HL-60/S4 treated with phorbol 12-myristate 13-acetate at 8.2 ng/mL for 4 days and 3 days (cell line): ENCODE results near the gene TMEM120B.
"Not testable (repeated sequence)": the region's sequence is repeated elsewhere in the genome, so short reads cannot be mapped to it uniquely, and the experiment has no call there.

ENCODE experiments used
- in situ Hi-C: fragments of 300-500 bp; cut with MboI; formaldehyde crosslinking; loops from 2 replicates; pipeline ENCODE4 v1.15.0; 2022; ENCODE audit warnings: low sequenced_read_pairs

The TMEM120B gene

DNA sequence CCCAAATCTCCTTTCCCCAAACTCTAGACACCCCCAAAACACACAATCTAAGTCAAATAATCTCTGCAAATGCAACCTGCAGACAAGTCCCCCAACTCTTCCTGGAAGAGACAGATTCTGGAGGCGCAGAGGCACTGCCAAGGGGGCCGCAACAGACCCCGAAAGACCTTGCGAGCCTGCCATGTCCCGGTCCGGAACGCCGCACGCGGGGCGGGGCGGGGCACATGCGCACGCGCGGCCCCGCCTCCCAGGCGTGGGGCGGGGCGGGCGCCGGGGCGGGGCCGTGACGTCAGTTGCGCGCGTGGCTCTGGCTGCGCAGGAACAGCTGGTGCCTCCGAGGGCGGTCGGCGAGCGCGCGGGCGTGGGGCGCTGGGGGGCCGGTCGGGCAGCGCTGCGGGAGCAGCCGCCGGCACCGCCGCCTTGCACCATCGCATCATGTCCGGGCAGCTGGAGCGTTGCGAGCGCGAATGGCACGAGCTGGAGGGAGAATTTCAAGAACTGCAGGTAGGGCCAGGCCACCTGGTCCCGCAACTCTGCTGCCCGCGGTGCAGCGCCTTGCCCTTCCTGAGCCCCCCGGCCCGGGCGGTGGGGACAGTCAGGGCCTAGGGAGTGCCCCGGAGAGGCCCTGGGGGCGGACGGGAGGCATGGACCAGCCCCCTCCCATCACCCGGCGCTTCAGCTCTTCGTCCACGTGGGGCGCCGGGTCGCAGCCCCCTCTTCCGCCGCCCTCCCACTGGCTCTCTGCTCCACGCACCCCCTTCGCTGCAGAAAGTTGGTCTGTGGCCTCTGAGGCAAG, at the start of gene TMEM120B:
TSS of gene TMEM120B (plus strand) at position 292 of the 796 bp plus-strand sequence. CDS start at position 436, 144 bp downstream.
- in situ Hi-C loops = loop anchor here (25.0 kb wide), 1 partner anchor 175 kb away; the partner anchor contains the start of gene PSMD9

DNA sequence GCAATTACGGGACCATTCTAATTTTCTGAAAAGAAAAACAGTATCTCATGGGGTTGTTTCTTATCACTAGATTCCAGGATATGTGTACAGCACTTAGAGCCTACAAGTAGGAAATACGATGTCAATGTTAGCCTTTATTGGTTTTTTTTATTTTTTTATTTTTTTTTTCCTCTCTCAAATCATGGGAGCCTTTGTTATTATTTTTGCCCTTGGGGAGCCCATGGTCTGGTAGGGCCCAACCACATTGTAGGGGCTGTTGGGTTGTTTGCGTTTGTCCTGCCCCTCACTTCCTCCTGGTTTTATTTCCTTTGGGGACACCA, 49.0 kb upstream of the TMEM120B start:
- in situ Hi-C loops = no loop called here

DNA sequence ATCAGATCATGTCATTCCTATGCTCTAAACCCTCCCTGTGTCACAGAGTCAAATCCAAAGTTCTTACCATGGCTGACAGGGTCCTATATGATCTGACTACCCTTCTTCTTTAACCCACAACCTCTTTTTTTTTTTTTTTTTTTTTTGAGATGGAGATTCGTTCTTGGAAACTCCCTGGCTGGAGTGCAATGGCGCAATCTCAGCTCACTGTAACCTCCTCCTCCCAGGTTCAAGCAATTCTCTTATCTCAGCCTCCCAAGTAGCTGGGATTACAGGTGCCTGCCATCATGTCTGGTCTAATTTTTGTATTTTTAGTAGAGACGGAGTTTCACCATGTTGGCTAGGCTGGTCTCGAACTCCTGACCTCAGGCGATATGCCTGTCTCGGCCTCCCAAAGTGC, 45.7 kb upstream of the TMEM120B start:
- in situ Hi-C loops = not testable (repeated sequence)

DNA sequence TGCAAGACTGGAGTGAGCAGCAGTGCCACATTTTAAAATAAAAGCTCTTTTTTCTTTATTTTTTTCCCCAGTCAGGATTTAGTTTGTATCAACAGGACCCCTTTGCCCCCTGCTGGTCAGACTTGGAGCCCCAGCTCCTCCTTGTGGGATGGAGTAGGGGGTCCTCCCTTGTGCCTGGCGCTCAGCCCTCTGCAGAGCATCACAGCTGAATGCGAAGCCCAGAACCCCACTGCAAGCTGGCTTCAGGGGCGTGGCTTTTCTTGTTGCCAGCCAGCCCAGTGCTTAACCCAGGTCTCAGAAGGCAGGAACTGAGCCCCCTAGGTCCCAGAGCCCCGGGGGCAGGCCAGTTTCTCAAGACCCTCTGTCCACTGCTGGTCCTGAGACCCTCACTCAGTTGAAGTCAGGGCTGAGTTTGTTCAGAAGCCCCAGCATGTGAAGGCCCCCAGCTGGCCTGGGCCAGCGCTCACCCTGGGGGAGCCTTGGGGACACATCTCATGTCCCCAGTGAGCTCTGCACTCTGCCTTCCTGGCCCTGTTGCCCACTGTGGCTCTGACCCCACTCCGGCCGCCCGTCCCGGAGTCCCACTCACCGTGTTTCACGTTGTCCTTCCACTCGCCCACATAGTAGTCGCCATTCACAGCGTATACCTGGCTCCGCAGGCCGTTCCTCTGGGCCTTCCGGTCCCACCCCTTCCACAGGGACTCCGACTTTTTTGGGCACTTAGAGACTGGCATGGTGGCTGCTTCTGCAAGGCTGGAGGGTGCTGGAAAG, 43.6 kb upstream of the TMEM120B start:
- in situ Hi-C loops = no loop called here

DNA sequence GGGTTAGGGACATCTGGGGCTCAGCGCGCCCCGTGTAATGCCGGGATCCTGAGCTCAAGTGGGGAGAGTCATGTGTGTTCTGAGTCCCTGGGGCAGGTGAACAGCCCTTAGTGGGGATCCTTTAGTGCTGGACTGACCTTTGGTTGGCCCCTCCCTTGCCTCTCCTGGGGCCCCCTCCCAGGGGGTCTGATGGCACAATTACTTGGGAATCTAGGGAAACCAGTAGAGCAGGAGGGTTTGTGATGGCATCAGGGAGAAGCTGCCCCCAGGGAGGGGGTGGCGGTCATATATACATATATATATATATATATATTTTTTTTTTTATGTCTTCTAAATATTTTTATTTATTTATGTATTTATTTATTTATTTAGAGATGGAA, 43.0 kb upstream of the TMEM120B start, which contains the start of gene MORN3:
TSS of gene MORN3 (minus strand) at position 134 of the 380 bp plus-strand sequence. CDS start 171 bp downstream, outside the sequence.
- in situ Hi-C loops = no loop called here

DNA sequence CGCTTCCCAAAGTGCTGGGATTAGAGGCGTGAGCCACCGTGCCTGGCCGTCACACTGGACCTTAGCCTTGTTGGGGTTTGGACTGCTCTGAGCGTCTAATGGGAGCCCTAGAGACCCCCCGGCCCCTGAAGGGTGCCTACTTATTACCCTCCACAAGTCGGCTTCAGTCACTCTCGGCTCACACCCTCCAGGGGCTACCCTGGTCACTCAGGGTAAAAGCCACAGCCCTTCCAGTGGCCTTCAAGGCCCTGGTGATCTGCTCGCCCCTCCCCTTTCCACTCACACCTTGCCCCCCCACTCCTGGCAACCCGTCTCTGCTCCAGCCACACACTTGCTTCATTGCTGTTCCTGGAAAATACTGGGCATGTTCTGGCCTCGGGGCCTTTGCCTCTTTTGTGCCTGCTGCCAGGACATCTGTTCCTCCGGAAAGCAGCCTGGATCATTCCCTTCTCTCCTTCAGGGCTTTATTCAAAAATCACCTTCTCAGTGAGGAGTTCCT, 39.5 kb upstream of the TMEM120B start:
- in situ Hi-C loops = loop anchor here (10.0 kb wide), 1 partner anchor 48 kb away; the partner anchor contains the start of gene ORAI1

DNA sequence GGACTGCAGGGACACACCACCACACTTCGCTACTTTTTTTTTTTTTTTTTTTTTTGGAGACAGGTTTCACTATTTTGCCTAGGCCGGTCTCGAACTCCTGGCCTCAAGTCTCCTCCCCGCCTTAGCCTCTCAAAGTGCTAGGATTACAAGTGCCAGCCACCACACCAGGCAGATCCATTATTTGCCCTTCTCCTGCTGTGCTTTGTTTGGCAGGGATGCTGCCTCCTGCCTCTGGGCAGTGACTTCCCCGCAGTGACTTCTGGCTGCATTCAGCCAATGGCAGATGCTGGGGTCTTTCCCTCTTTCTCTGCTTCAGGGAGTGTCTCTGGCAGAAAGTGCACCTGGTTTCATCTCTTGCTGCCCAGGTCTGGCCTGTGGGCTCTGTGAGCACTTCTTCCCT, 36.4 kb upstream of the TMEM120B start:
- in situ Hi-C loops = loop anchor here (10.0 kb wide), 1 partner anchor 51 kb away; the partner anchor contains the start of gene ORAI1

DNA sequence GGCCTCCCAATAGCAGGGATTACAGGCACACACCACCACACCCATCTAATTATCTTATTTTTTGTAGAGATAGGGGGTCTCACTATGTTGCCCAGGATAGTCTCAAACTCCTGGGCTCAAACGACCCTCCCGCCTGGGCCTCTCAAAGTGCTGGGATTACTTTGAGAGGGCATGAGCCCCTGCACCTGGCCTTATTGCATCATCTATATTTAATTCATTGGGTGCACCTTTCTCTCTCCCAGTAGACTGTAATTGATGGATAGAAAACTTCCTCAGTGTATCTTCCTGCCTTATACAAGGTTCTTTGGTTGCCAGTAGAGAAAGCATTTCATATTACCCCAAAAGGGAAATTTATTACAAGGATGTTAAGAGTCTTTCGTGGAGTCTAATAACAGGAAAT, 34.2 kb upstream of the TMEM120B start:
- in situ Hi-C loops = loop anchor here (10.0 kb wide), 1 partner anchor 54 kb away; the partner anchor contains the start of gene ORAI1

DNA sequence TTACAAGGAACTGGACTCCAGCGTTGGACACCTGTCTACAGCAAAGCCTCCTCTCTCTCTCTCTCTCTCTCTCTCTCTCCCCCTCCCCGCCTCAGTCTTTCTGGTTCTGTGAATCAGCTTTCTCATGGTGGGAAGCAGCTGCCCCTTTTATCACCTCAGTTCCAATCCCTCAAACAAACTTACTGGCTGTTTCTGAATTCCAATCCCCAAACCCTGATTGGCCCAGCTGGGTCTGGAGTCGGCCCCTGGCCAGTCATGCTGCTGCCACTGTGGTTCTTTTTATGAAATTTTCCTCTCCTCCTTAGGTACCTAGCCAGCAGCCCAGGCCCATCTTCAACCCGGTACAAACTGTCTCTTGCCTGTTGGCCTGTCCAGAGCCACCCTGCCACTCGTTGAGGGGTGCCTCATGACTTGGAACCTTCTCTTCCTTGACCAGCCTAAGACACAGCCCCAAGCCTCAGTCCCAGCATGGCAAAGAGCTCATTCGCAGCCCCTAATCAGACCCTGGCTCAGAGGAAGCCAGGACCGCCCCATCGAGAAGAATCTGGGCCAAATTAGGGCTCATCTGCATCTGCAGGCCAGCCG, 33.7 kb upstream of the TMEM120B start:
- in situ Hi-C loops = loop anchor here (10.0 kb wide), 1 partner anchor 54 kb away; the partner anchor contains the start of gene ORAI1

DNA sequence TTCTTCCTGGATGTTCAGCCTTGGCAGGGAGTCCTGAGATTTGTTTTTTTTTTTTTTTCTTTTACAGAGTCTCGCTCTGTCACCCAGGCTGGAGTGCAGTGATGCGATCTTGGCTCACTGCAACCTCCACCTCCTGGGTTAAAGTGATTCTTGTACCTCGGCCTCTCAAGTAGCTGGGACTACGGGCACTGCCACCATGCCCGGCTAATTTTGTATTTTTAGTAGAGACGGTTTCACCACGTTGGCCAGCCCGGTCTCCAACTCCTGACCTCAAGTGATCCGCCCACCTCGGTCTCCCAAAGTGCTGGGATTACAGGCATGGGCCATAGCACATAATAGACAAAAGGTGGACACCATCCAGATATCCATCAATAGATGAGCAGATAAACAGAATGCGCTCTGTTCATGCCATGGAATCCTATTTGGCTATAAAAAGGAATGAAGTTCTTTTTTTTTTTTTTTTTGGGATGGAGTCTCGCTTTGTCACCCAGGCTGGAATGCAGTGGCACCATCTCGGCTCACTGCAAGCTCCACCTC, 32.8 kb upstream of the TMEM120B start:
- in situ Hi-C loops = loop anchor here (10.0 kb wide), 1 partner anchor 55 kb away; the partner anchor contains the start of gene ORAI1

DNA sequence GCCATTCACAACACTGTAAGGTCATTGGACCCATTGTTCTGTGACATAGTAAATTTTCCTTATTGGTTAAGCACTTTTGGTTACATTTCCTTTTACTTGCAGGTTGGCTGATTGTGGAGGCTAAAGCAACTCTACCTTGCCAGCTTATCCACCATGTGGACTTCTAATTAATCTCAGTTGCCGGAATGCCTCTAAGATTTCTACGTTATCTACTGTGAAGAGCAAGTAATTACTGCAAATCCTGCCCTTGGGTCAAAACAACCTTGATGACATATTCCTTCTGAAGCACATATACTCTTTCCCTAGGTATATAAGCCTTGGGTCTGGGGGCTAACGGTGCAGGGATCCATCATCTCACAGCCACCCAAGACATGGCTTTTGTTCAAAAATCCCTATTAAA, 23.6 kb upstream of the TMEM120B start:
- in situ Hi-C loops = no loop called here

DNA sequence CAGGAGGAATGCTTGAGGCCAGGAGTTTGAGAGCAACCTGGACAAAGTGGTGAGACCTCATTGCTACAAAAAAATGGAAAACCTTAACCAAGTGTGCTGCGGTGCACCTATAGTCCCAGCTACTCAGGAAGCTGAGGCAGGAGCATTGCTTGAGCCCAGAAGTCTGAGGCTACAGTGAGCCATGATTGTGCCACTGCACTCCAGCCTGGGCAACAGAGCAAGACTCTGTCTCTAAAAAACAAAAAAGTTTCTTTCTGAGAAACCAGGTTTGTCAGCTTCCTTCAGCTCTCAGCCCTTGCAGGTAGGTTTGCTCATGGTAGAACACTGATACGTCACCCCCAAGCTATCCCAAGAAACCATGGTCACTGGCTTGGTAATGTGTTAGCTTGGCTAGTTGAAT, 23.1 kb upstream of the TMEM120B start:
- in situ Hi-C loops = no loop called here

DNA sequence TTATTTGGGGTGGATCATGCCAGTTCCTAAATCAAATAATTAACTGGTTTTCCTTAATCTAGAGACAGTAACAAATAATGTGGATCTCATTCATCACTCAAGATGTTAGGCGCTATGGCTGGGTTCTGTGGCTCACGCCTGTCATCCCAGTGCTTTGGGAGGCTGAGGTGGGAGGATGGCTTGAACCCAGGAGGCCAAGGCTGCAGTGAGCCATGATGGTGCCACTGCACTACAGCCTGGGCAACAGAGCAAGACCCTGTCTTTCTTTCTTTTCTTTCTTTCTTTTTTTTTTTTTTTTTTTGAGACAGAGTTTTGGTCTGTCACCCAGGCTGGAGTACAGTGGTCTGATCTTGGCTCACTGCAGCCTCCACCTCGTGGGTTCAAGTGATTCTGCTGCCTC, 19.8 kb upstream of the TMEM120B start:
- in situ Hi-C loops = loop anchor here (5.0 kb wide), 1 partner anchor 75 kb away; no protein-coding TSS in a partner anchor

DNA sequence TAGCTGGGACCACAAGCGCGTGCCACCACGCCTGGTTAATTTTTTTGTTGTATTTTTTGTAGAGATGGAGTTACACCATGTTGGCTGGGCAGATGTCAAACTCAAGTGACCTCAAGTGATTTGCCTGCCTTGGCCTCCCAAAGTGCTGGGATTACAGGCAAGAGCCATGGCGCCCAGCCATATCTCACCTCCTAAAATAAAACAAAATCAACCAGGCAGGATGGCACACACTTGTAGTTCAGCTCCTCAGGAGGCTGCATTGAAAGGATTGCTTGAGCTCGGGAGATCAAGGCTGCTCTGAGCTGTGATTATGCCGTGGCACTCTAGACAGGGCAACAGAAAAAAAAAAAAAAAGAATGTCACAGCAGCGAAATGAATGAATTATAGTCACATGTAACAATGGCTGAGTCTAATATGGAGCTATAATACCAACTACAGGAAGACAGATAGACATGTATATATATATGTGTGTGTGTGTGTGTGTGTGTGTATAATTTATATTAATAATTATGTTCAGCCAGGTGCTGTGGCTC, 19.3 kb upstream of the TMEM120B start:
- in situ Hi-C loops = loop anchor here (5.0 kb wide), 1 partner anchor 74 kb away; no protein-coding TSS in a partner anchor

DNA sequence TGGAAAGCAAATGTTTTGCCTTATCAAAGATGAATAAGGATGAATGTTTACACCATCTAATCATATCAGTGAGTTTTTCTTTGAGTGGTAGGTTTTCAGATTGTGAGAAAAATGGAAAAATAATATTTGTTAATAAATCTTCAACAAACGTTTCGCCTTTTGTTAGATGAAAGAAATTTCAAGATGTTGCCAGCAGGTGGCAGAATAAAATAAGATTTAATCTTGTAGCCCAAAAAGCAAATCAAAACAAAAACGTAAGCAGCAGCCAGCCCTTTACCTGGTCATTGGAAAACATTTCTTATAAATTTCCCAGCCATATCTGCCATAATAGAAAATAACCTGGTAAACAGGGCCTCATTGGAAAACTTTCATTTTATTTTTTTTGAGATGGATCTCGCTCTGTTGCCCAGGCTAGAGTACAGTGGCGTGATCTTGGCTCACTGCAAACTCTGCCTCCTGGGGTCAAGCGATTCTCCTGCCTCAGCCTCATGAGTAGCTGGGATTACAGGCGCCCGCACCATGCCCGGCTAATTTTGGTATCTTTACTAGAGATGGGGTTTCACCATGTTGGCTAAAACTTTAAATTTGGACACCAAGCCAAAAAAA, 15.4 kb upstream of the TMEM120B start:
- in situ Hi-C loops = no loop called here

DNA sequence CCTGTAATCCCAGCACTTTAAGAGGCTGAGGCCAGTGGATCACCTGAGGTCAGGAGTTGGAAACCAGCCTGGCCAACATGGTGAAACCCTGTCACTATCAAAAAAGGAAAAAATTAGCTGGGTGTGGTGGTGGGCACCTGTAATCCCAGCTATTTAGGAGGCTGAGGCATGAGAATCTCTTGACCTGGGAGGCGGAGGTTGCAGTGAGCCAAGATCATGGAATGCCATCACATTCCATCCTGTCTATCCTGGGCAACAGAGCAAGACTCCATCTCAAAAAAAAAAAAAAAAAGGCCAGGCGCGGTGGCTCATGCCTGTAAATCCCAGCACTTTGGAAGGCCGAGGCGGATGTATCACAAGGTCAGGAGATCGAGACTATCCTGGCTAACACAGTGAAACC, 14.7 kb upstream of the TMEM120B start:
- in situ Hi-C loops = not testable (repeated sequence)

DNA sequence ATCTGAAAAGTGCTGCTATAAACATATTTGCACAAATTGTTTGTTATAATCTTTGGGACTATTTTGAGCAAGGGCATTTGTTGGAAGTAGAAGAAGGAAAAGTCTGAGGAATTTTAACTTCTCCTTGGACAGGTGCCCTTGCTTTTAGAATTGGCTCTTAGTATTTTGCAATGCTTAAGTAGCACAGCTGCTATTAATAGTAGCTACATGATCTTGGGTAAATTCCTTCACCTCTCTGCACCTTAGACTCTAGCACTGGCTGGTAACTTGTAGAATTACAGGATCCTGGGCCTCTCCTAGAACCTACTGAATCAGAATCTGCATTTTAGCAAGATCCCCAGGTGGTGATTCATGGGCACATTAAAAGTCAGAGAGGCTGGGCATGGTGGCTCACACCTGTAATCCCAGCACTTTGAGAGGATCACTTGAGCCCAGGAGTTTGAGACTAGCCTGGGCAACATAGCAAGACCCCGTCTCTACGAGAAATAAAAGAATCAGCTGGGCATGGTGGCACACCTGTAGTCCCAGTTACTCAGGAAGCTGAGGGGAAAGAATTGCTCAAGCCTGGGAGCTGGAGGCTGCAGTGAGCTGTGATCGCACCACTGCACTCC, 10.8 kb upstream of the TMEM120B start:
- in situ Hi-C loops = loop anchor here (25.0 kb wide), 1 partner anchor 186 kb away; the partner anchor contains the start of gene PSMD9

DNA sequence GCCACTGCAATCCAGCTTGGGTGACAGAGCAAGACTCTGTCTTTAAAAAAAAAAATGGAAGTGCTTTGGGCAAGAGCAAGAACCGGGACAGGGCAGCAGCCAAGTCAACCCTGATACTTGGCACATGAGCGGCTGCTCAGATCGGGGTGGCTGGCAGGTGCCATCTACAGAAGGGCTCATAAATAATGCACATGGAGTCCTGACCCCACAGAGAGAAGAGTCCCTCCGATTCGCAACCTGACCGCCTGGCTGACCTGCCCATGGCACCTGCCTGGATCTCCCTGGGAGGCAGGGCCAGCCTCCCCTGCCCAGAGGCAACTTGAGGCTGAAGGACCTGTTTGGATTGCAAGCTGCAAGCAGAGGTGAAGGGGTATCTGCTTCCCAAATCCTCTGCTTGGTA, 9.6 kb upstream of the TMEM120B start:
- in situ Hi-C loops = loop anchor here (25.0 kb wide), 1 partner anchor 184 kb away; the partner anchor contains the start of gene PSMD9

DNA sequence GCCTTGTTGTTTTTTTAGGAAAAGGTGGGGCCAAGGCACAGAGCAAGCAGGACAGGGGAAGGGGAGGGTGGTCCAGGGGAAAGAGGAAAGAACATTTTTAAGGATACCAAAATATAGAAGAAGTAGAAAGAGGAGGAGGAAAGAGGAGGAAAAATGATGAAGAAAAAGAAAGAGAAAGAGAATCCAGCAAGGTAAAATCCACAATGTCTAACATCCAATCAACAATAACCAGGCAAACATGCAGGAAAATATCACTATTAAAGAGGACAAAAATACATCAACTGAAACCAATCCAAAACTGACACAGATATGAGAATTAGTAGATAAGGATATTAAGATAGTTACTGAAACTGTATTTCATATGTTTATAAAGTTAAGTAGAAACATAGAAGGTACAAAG, 7.0 kb upstream of the TMEM120B start:
- in situ Hi-C loops = loop anchor here (25.0 kb wide), 1 partner anchor 182 kb away; the partner anchor contains the start of gene PSMD9
